GM23338 (cell line): Measurements from ENCODE around the gene IGSF6. TPM values are rescaled to one million over a fixed set of nuclear protein-coding genes. Genes with fewer than 3 reads are reported as not detected.

Experiments
- ATAC-seq: fragments of 200-7000 bp; cut with Tn5 transposase; 3 replicates; pipeline ENCODE4 v1.9.1; 2020
- DNase-seq: peaks from one replicate; pipeline ENCODE4 v3.0.0-alpha.2; 2015; ENCODE audit warnings: low spot score
- H2AFZ ChIP-seq: fragments of 200-600 bp; sonication (generic); 2 replicates; pipeline ENCODE4 v1.8.0; 2016; ENCODE audit warnings: antibody characterized with exemption, mild to moderate bottlenecking, moderate library complexity
- H3F3A ChIP-seq: fragments of 200-600 bp; sonication (generic); replicated peaks from 2 replicates; pipeline ENCODE4 v1.8.0; 2017; ENCODE audit warnings: antibody characterized with exemption, mixed run types, low read depth
- H3K27ac ChIP-seq: fragments of 200-600 bp; sonication (generic); 2 replicates; pipeline ENCODE4 v1.6.1; 2016; ENCODE audit warnings: low read depth
- H3K27me3 ChIP-seq: fragments of 200-600 bp; sonication (generic); 2 replicates; pipeline ENCODE4 v1.8.0; 2016; ENCODE audit warnings: mild to moderate bottlenecking, mixed run types, moderate library complexity; ENCODE audit not compliant: insufficient read depth
- H3K36me3 ChIP-seq: fragments of 200-600 bp; sonication (generic); 2 replicates; pipeline ENCODE4 v1.8.0; 2016; ENCODE audit warnings: mild to moderate bottlenecking; ENCODE audit not compliant: insufficient read depth
- H3K4me1 ChIP-seq: fragments of 200-600 bp; sonication (generic); 2 replicates; pipeline ENCODE4 v1.8.0; 2016; ENCODE audit warnings: mild to moderate bottlenecking, moderate library complexity; ENCODE audit not compliant: insufficient read depth
- H3K4me2 ChIP-seq: fragments of 200-600 bp; sonication (generic); 2 replicates; pipeline ENCODE4 v1.7.1; 2017; ENCODE audit warnings: mixed run types
- H3K4me3 ChIP-seq: fragments of 200-600 bp; sonication (generic); 2 replicates; pipeline ENCODE4 v1.6.1; 2016; ENCODE audit warnings: mixed run types
- H3K79me2 ChIP-seq: fragments of 200-600 bp; sonication (generic); replicated peaks from 2 replicates; pipeline ENCODE4 v1.8.0; 2017; ENCODE audit warnings: mild to moderate bottlenecking; ENCODE audit not compliant: insufficient read depth
- H3K9me2 ChIP-seq: fragments of 200-600 bp; sonication (generic); 2 replicates; pipeline ENCODE4 v1.8.0; 2017; ENCODE audit not compliant: insufficient read depth
- H4K20me1 ChIP-seq: fragments of 200-600 bp; sonication (generic); replicated peaks from 2 replicates; pipeline ENCODE4 v1.8.0; 2017; ENCODE audit warnings: mild to moderate bottlenecking; ENCODE audit not compliant: insufficient read depth
- H3K27ac Mint-ChIP-seq: 2 replicates; pipeline ENCODE4 v1.8.0; 2020; ENCODE audit warnings: inconsistent platforms, mild to moderate bottlenecking, moderate library complexity, mixed read lengths
- H3K27me3 Mint-ChIP-seq: 3 replicates; pipeline ENCODE4 v1.8.0; 2022; ENCODE audit warnings: low read depth, mild to moderate bottlenecking, moderate library complexity, mixed read lengths, inconsistent platforms; ENCODE audit not compliant: insufficient read depth, poor library complexity
- H3K36me3 Mint-ChIP-seq: 3 replicates; pipeline ENCODE4 v1.8.0; 2021; ENCODE audit warnings: low read depth, mild to moderate bottlenecking, inconsistent platforms, moderate library complexity, mixed read lengths
- H3K4me1 Mint-ChIP-seq: 3 replicates; pipeline ENCODE4 v1.8.0; 2020; ENCODE audit warnings: mild to moderate bottlenecking, inconsistent platforms, mixed read lengths
- H3K4me3 Mint-ChIP-seq: 3 replicates; pipeline ENCODE4 v1.8.0; 2021; ENCODE audit warnings: moderate library complexity, mild to moderate bottlenecking, inconsistent platforms, mixed read lengths
- H3K9me3 Mint-ChIP-seq: 3 replicates; pipeline ENCODE4 v1.8.0; 2020; ENCODE audit warnings: moderate library complexity, mild to moderate bottlenecking, inconsistent platforms, mixed read lengths
- CREB1 ChIP-seq: fragments of 250-450 bp; sonication (Bioruptor Pico); IDR thresholded peaks from 2 replicates; pipeline ENCODE4 v1.5.0; 2020; ENCODE audit warnings: low read depth, mild to moderate bottlenecking, moderate library complexity
- CTCF ChIP-seq, 2 experiments: fragments of 200-600 bp in 1 of 2; sonication (generic) in 1 of 2; conservative IDR thresholded peaks; 2 replicates each; pipeline versions ENCODE4 v1.5.1 to v1.6.1; 2016 to 2017; ENCODE audit warnings: antibody characterized with exemption in 2 of 2, low read depth in 2 of 2, mild to moderate bottlenecking in 2 of 2, moderate library complexity in 1 of 2
- ETS1 ChIP-seq: IDR thresholded peaks from 2 replicates; pipeline ENCODE4 v1.6.1; 2016; ENCODE audit warnings: antibody characterized with exemption
- EZH2 ChIP-seq: fragments of 200-600 bp; sonication (generic); IDR thresholded peaks from one replicate; pipeline ENCODE4 v1.8.0; 2017; ENCODE audit warnings: antibody characterized with exemption, mild to moderate bottlenecking, low read depth; ENCODE audit not compliant: unreplicated experiment
- EZH2phosphoT487 ChIP-seq: fragments of 200-600 bp; sonication (generic); IDR thresholded peaks from one replicate; pipeline ENCODE4 v1.8.1; 2018; ENCODE audit warnings: antibody characterized with exemption; ENCODE audit not compliant: unreplicated experiment
- JUNB ChIP-seq: IDR thresholded peaks from one replicate; pipeline ENCODE4 v1.6.1; 2016; ENCODE audit warnings: antibody characterized with exemption; ENCODE audit not compliant: unreplicated experiment
- NANOG ChIP-seq: IDR thresholded peaks from 2 replicates; pipeline ENCODE4 v1.6.1; 2016; ENCODE audit warnings: antibody characterized with exemption, borderline replicate concordance
- POLR2AphosphoS5 ChIP-seq: IDR thresholded peaks from 2 replicates; pipeline ENCODE4 v1.6.1; 2016; ENCODE audit warnings: antibody characterized with exemption, low read depth
- STAT1 ChIP-seq: IDR thresholded peaks from one replicate; pipeline ENCODE4 v1.6.1; 2016; ENCODE audit warnings: antibody characterized with exemption; ENCODE audit not compliant: unreplicated experiment
- ZNF114 ChIP-seq: fragments of 250-450 bp; sonication (Bioruptor Pico); IDR thresholded peaks from 2 replicates; pipeline ENCODE4 v1.5.0; 2020; ENCODE audit warnings: mild to moderate bottlenecking, moderate library complexity
- ZNF331 ChIP-seq: fragments of 250-450 bp; sonication (Bioruptor Pico); IDR thresholded peaks from 2 replicates; pipeline ENCODE4 v1.5.0; 2020; ENCODE audit warnings: low read depth, mild to moderate bottlenecking, moderate library complexity
- polyA plus RNA-seq: library from polyadenylated mRNA; unstranded; fragments of >200 nt; fragmentation: Nextera tagmentation; extraction: Ambion mirVana; gene quantifications from 2 replicates; pipeline ENCODE4 v1.2.1, GENCODE V29; 2016
- total RNA-seq: library from RNA; depleted of rRNA; stranded (reverse); fragments of >200 nt; shearing (Covaris generic); gene quantifications from 2 replicates; pipeline ENCODE4 v1.2.3, GENCODE V29; 2014
- TF ChIP-seq, protein P1 (sequence below): IDR thresholded peaks from one replicate; pipeline ENCODE4 v1.6.1; 2018; ENCODE audit warnings: antibody characterized with exemption; ENCODE audit not compliant: unreplicated experiment
- TF ChIP-seq, protein P2 (sequence below): fragments of 250-450 bp; sonication (Bioruptor Pico); IDR thresholded peaks from 2 replicates; pipeline ENCODE4 v1.5.0; 2020; ENCODE audit warnings: mild to moderate bottlenecking, moderate library complexity

IGSF6 gene
- total and polyA plus RNA-seq, 2 experiments from 2014 or later = 0.19 TPM; not detected in 1

DNA sequence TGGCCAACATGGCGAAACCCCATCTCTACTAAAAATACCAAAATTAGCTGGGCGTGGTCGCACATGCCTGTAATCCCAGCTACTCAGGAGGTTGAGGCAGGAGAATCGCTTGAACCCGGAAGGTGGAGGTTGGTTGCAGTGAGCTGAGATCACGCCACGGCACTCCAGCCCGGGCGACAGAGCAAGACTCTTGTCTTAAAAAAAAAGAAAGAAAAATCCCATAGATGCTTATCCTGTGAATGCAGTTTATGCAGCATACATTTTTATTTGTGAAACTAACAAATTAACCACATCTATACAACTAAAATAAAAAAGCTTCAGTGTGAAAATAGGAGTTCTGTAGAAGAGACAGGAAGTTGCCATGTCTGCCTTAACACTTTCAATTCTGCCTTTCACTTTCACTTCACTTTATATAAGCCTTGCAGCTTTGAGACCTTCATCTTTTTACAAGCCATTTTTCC lies 7.1 kb downstream of the IGSF6 start:
- Histone ChIP-seq H3K4me3 (no peak overlapping the region), H3K9me2 (no peaks in the 10 kb centered on the region), H3K4me1 (no peaks in the 10 kb centered on the region), H3K27ac (no peak overlapping the region; the same call in 1 of the 2 replicates), H3K4me2 (no peak overlapping the region), H3F3A (no peaks in the 10 kb centered on the region), H2AFZ (no peak overlapping the region), H3K27me3 (no peaks in the 10 kb centered on the region), H3K79me2 (peaks cover 45% of the 10 kb centered on the region), H3K36me3 (no peaks in the 10 kb centered on the region), H4K20me1 (peaks cover 7% of the 10 kb centered on the region)
- H3K27ac Mint-ChIP-seq = no peak overlapping the region
- no peaks in the 10 kb centered on the region for H3K36me3 Mint-ChIP-seq
- H3K4me1 Mint-ChIP-seq = peaks cover 3% of the 10 kb centered on the region; the same call in 1 of the 3 replicates
- TF ChIP-seq POLR2AphosphoS5 (no peak), CTCF (conservative IDR thresholded peaks at IDR 0.05; ENCODE audit: low read depth in 2 of 2) (no peak), ZNF331 (CRISPR knock-in tag) (no peak), JUNB (no peak), NANOG (no peak), EZH2 (no peak), ZNF114 (CRISPR knock-in tag) (no peak), STAT1 (no peak), CREB1 (CRISPR knock-in tag) (no peak), ETS1 (no peak), EZH2phosphoT487 (no peak)
- TF ChIP-seq, protein P1, sequence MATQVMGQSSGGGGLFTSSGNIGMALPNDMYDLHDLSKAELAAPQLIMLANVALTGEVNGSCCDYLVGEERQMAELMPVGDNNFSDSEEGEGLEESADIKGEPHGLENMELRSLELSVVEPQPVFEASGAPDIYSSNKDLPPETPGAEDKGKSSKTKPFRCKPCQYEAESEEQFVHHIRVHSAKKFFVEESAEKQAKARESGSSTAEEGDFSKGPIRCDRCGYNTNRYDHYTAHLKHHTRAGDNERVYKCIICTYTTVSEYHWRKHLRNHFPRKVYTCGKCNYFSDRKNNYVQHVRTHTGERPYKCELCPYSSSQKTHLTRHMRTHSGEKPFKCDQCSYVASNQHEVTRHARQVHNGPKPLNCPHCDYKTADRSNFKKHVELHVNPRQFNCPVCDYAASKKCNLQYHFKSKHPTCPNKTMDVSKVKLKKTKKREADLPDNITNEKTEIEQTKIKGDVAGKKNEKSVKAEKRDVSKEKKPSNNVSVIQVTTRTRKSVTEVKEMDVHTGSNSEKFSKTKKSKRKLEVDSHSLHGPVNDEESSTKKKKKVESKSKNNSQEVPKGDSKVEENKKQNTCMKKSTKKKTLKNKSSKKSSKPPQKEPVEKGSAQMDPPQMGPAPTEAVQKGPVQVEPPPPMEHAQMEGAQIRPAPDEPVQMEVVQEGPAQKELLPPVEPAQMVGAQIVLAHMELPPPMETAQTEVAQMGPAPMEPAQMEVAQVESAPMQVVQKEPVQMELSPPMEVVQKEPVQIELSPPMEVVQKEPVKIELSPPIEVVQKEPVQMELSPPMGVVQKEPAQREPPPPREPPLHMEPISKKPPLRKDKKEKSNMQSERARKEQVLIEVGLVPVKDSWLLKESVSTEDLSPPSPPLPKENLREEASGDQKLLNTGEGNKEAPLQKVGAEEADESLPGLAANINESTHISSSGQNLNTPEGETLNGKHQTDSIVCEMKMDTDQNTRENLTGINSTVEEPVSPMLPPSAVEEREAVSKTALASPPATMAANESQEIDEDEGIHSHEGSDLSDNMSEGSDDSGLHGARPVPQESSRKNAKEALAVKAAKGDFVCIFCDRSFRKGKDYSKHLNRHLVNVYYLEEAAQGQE = no peak
- TF ChIP-seq, protein P2, sequence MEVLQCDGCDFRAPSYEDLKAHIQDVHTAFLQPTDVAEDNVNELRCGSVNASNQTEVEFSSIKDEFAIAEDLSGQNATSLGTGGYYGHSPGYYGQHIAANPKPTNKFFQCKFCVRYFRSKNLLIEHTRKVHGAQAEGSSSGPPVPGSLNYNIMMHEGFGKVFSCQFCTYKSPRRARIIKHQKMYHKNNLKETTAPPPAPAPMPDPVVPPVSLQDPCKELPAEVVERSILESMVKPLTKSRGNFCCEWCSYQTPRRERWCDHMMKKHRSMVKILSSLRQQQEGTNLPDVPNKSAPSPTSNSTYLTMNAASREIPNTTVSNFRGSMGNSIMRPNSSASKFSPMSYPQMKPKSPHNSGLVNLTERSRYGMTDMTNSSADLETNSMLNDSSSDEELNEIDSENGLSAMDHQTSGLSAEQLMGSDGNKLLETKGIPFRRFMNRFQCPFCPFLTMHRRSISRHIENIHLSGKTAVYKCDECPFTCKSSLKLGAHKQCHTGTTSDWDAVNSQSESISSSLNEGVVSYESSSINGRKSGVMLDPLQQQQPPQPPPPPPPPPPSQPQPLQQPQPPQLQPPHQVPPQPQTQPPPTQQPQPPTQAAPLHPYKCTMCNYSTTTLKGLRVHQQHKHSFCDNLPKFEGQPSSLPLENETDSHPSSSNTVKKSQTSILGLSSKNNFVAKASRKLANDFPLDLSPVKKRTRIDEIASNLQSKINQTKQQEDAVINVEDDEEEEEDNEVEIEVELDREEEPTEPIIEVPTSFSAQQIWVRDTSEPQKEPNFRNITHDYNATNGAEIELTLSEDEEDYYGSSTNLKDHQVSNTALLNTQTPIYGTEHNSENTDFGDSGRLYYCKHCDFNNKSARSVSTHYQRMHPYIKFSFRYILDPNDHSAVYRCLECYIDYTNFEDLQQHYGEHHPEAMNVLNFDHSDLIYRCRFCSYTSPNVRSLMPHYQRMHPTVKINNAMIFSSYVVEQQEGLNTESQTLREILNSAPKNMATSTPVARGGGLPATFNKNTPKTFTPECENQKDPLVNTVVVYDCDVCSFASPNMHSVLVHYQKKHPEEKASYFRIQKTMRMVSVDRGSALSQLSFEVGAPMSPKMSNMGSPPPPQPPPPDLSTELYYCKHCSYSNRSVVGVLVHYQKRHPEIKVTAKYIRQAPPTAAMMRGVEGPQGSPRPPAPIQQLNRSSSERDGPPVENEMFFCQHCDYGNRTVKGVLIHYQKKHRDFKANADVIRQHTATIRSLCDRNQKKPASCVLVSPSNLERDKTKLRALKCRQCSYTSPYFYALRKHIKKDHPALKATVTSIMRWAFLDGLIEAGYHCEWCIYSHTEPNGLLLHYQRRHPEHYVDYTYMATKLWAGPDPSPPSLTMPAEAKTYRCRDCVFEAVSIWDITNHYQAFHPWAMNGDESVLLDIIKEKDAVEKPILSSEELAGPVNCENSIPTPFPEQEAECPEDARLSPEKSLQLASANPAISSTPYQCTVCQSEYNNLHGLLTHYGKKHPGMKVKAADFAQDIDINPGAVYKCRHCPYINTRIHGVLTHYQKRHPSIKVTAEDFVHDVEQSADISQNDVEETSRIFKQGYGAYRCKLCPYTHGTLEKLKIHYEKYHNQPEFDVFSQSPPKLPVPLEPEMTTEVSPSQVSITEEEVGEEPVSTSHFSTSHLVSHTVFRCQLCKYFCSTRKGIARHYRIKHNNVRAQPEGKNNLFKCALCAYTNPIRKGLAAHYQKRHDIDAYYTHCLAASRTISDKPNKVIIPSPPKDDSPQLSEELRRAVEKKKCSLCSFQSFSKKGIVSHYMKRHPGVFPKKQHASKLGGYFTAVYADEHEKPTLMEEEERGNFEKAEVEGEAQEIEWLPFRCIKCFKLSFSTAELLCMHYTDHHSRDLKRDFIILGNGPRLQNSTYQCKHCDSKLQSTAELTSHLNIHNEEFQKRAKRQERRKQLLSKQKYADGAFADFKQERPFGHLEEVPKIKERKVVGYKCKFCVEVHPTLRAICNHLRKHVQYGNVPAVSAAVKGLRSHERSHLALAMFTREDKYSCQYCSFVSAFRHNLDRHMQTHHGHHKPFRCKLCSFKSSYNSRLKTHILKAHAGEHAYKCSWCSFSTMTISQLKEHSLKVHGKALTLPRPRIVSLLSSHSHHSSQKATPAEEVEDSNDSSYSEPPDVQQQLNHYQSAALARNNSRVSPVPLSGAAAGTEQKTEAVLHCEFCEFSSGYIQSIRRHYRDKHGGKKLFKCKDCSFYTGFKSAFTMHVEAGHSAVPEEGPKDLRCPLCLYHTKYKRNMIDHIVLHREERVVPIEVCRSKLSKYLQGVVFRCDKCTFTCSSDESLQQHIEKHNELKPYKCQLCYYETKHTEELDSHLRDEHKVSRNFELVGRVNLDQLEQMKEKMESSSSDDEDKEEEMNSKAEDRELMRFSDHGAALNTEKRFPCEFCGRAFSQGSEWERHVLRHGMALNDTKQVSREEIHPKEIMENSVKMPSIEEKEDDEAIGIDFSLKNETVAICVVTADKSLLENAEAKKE = no peak
- DNase-seq = no peak
- H3K9me3 Mint-ChIP-seq = no peaks in the 10 kb centered on the region
- H3K4me3 Mint-ChIP-seq = no peak overlapping the region
- H3K27me3 Mint-ChIP-seq = no peaks in the 10 kb centered on the region
- ATAC-seq = no peak
